Fibroblast of gingiva (primary cell): Measurements from ENCODE around the gene PGRMC1.
"Not testable (repeated sequence)": the region's sequence is repeated elsewhere in the genome, so short reads cannot be mapped to it uniquely, and the experiment has no call there.

Source experiments
- DNase-seq: peaks from one replicate; pipeline ENCODE4 v3.0.0-alpha.2; 2011; ENCODE audit warnings: low read depth

Gene PGRMC1

DNA sequence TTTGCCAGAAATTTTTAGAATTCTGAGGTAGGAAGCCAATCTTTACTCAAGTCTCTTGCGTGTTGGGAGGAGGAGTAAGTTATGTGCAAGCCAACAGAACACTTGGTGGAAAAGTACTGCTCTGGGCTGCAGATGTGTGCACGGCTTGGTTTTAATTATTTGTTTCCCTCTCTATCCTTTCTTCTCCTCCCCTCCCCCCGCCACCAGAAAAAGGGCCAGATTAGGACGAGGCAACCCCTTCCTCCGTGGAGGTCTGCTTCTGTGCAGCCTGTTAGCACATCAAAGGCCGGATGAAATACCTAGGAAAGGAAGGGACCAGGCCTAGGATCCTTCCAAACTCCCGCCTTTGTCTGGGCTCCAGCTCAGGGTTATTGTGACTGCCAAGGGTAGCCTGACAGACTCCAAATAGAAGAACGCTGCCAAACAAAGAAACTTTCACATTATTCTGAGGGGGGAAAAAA lies 1.0 kb upstream of the PGRMC1 start:
- DNase-seq: peak; percentile 42

- DNase-seq: peak; percentile 72
Measured at GRCh38 chrX:119236623-119237561, 807 bp downstream of the PGRMC1 start.

DNA sequence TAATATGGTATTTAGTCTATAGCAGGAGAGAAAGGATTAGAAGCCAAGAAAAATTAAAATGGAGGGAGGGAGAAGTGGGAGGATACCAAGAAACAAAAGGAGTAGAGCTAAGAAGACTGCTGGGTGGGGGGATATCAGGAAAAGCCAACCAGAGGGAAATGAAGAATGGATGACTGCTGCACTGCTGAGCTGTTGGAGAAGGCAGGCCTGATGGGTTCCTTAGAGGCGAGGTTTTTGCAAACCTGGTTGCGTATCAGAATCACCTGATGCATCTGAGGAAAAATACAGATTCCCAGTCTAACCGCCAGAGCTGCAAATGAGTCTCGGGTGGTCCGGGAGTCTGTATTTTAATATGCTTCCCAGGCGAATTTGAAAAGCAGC lies 1.5 kb downstream of the PGRMC1 start:
- DNase-seq: no peak

DNA sequence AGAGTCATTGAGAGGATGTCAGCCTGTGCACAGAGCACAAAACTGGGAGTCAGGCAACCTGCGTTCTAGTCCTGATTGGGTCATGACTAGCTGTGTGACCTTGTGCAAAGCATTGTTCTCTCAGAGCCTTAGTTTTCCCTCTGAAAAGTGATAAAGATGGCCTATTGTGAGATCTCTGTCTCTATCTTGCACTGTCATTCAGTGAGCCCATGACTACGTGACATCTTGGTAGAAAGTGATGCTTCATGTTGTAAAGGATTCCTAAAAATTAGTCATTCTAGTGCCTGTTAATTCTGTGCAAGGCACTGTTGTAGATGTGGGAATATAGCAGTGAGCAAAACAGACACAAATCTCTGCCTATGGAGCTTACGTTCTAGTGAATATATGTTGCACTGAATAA lies 2.5 kb downstream of the PGRMC1 start:
- peak; percentile 22 for DNase-seq

- peak; percentile 89 for DNase-seq
Measured at GRCh38 chrX:119240356-119240755, 4.3 kb downstream of the PGRMC1 start.

DNA sequence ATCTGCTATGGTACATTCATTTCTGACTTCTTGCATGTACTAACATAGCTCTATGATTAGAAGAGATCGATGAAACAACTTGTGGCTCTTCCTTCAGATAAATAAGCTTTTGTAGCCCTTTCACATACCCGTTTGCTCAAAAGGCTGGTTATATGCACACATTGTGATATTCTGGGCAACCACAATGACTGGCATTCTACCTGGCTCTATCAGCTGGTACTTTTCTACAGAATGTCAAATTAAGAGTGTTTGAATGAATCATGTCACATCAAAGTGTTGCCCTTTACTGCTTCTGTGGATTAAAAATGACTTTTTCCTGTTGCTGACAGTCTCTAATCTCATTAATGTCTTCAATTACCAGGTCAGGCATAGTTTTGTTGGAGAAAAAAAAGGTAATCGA lies 11.6 kb downstream of the PGRMC1 start:
- DNase-seq: no peak

DNA sequence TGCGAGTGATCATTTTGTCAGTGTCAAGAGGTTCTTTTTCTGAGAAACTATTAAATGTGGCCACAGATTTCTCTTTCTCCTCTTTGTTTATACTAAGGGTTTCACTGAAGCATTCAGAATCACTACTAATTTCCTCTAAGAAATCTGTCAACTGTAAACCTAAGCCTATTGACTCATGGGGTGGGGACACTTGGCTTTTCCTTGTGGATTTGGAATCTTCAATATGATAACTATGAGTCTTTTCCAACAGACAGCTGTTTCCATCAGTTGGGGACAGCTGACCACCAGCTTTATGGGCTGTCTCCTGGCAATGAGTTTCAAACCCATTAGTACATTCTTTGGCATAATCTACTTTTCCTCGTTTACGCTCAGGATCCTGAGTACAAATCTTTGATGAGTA lies 13.8 kb downstream of the PGRMC1 start:
- DNase-seq: no peak

DNA sequence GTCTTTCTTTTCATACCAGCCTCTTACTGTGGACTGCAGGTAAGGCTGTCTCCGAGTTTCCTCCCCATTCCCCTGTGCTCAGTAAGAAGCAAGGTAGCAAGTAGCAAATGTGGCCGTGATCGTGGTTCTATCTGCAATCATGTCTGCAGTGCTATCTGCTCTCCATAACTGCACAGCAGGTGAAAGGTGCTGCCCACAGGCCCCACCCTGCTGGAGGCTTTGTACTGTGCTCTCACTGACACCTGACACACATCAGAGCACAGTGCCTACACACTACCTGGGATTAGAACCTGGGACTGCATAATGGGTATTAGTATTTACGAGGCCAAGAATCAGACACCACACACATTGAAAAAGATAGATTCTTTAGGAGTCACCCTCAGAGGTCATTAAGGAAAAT lies 15.3 kb downstream of the PGRMC1 start:
- DNase-seq: no peak

- DNase-seq: no peak
Measured at GRCh38 chrX:119252716-119253115, 16.6 kb downstream of the PGRMC1 start.

- peak; percentile 6 for DNase-seq
Measured at GRCh38 chrX:119266364-119266995, 30.4 kb downstream of the PGRMC1 start.

DNA sequence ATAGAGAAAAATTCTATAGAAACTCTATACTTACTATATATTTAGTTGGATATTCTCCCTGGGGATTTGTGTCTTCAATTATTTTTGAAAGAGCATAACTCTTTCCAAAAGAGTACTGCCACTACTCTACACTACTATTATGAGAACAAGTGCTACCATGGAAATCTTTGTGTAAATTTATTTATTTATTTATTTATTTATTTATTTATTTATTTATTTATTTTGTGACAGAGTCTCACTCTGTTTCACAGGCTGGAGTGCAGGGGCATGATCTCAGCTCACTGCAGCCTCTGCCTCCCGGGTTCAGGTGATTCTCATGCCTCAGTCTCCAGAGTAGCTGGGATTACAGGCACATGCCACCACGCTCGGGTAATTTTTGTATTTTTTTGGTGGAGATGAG lies 31.0 kb downstream of the PGRMC1 start:
- not testable (repeated sequence) for DNase-seq

DNA sequence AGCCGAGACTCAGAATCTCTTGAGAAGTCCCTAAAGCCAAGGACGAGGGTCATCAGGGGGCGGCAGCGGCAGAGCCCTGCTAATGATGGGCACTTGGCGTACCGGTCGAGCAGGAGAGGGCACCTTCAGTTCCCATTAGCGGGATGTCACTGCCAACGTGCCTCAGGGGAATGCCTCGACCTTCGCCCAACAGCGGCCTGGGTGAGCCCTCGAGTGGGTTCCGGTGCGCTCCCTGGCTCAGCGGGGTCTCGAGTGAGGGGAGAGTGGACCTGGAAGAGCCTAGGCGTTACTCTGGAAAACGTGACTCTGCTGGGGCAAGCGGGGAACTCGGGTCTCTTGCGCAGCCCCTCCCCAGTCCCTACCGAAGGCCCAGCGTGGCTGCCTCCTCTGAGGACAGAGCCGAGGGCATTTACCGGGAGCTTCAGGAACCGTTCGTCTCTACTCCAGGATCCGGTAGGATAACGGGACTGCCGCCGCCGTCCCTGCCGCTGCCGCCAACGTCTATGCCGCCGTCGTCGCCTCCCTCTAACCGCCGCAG lies 36.9 kb downstream of the PGRMC1 start:
- no peak for DNase-seq

GRCh38 chrX:119273420-119274192 lies 37.5 kb downstream of the PGRMC1 start:
- DNase-seq: peak; percentile 2

GRCh38 chrX:119282347-119282746 lies 46.3 kb downstream of the PGRMC1 start:
- DNase-seq: not testable (repeated sequence)

- DNase-seq: no peak
Measured at GRCh38 chrX:119288890-119289393, 52.9 kb downstream of the PGRMC1 start.

DNA sequence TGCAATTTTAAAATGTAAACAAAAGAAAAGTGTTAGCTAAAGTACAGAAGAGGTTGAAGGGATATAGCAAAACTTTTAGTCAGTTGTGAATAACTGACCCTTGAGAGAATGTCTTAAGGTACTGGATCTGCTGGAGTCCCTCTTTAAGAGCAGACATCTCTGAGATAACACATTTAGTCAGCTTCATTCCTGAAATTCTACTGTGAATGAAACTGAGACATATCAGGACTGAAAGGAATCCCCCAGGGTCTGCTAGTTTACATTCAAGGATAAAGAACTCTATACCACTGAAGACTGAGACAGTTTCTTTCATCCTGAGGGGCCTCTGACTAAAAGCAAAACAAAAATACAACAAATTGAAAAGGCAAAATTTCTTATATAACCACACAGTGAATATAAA lies 54.4 kb downstream of the PGRMC1 start:
- DNase-seq: no peak

DNA sequence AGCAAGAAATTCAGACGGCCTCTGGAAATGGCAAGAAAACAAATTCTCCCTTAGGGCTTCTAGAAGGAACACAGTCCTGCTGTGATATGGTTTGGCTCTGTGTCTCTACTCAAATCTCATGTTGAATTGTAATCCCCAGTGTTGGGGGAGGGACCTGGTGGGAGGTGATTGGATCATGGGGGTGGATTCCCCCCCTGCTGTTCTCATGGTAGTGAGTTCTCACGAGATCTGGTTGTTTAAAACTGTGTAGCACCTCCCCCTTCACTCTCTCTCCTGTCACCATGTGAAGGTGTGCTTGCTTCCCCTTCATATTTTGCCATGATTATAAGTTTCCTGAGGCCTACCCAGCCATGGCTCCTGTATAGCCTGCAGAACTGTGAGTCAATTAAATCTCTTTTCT lies 55.2 kb downstream of the PGRMC1 start:
- DNase-seq: not testable (repeated sequence)

- DNase-seq: no peak
Measured at GRCh38 chrX:119292445-119292844, 56.4 kb downstream of the PGRMC1 start.
